A204.1 (cell line): ENCODE results near the gene PTPRH.
"Not testable (repeated sequence)": the region's sequence is repeated elsewhere in the genome, so short reads cannot be mapped to it uniquely, and the experiment has no call there.

ENCODE experiments used
- FAIRE-seq: peaks from 2 replicates; lab custom pipeline; 2012; peaks lifted over from hg19 to GRCh38; lab: Jason Lieb, UNC

The PTPRH gene

GRCh38 chr19:55226788-55227187 is 17.5 kb upstream of the PTPRH start:
- FAIRE-seq, result no peak

DNA sequence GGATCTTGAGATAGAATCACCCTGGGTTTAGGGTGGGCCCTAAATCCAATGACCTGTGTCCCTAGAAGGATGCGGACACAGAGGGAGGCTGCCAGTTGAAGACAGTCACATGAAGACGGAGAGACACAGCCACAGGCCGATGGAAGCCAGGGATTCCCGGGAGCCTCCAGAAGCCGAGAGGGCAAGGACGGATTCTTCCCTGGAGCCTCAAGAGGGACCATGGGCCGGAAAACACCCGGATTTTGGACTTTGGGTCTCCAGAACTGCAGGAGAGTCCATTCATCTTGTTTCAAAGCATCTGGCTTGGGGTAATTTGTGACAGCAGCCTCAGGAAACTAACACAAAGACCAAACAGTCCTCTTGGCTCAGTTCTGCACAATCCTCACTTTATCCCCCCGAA is 17.0 kb upstream of the PTPRH start:
- no peak for FAIRE-seq

GRCh38 chr19:55225415-55225958 is 16.2 kb upstream of the PTPRH start:
- FAIRE-seq, result no peak

DNA sequence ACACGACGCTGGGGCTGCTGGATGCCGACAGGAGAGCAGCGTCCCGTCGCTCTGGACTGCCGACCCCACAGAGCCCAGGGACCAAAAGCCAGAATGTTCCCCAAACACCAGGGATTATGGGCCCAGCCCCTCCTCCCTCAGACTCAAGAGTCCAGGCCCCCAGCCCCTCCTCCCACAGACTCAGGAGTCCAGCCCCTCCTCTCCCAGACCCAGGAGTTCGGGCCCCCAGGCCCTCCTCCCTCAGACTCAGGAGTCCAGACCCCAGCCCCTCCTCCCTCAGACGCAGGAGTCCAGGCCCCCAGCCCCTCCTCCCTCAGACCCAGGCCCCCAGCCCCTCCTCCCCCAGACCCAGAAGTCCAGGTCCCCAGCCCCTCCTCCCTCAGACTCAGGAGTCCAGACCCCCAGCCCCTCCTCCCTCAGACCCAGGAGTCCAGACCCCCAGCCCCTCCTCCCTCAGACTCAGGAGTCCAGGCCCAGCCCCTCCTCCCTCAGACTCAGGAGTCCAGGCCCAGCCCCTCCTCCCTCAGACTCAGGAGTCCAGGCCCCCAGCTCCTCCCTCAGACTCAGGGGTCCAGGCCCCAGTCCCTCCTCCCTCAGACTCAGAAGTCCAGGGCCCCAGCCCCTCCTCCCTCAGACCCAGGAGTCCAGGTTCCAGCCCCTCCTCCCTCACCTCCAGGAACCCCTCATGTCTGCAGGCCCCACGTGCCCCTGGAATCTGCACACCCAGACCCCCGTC is 15.5 kb upstream of the PTPRH start:
- not testable (repeated sequence) for FAIRE-seq

DNA sequence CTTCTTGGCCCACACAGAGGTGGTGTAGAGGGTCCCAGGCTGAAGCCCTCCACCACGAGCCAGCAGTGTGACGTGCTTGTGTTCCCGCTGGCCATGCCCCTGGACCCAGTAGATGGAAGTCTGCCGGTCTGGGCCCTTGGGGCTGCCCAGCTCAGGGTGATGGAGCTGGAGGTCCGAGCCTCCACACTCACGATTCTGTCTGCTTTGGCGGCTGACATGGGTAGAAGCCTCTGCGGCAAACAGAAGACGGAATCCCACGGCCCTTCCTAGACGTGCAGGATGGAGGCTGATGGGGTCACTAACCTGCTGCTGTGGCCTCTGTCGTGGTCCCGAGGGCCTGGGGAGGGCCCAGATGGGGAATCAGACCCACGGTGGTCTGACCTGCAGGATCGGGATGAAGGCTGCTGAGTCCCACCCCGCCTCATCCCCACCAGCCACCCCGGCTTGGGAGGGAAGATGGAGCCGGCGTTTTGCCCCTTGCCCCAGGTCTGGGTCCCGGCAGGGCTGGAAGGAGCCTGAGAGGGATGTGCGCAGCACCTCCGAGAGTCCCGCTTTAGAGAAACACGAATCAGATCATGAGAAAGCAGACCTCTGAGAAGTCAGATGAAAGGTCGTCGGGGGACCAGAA is 14.9 kb upstream of the PTPRH start:
- no peak for FAIRE-seq

GRCh38 chr19:55223291-55224037 is 14.2 kb upstream of the PTPRH start:
- FAIRE-seq, result no peak

- no peak for FAIRE-seq
Observed at GRCh38 chr19:55220525-55220924, 11.2 kb upstream of the PTPRH start.

- peak; percentile 88 for FAIRE-seq
Observed at GRCh38 chr19:55216461-55217198, 7.3 kb upstream of the PTPRH start.

DNA sequence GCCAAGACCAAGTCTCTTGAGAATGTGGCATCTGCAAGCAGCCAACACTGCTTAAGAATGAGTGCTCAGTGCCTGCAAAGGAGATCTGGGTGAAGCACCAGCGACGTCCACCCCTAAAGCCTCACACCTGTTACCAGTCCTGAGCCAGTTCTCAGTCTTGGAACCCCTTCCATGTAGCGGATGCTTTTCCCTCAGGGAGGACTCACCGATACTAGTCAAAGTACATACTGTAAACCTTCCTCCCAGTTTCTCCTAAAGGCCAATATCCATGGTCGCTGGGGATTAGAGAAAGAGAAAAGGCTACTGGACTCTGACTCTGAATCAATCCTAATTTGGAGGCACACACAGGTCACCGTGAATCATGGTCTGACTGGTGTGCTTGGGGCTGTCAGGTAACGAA is 4.2 kb upstream of the PTPRH start:
- FAIRE-seq, result no peak

DNA sequence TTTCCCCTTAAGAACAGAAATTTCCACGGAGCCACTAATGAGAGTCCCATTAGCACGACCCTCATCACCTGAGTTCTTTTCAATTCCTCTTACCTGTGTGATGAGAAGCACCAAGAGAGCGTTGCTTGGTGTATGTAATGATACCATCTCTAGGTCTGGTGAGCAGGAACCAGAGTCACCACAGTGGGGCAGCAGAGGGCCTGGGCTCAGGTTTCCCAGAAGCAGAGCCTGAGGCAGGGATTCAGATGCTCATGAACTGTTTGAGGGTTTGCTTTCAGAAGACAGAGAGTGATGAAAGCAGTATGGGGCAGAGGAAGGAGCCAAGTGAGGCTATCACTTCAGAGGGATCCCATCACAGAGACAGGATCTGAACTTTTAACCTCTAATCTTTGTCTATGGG is 3.1 kb upstream of the PTPRH start:
- FAIRE-seq, result peak; percentile 43

DNA sequence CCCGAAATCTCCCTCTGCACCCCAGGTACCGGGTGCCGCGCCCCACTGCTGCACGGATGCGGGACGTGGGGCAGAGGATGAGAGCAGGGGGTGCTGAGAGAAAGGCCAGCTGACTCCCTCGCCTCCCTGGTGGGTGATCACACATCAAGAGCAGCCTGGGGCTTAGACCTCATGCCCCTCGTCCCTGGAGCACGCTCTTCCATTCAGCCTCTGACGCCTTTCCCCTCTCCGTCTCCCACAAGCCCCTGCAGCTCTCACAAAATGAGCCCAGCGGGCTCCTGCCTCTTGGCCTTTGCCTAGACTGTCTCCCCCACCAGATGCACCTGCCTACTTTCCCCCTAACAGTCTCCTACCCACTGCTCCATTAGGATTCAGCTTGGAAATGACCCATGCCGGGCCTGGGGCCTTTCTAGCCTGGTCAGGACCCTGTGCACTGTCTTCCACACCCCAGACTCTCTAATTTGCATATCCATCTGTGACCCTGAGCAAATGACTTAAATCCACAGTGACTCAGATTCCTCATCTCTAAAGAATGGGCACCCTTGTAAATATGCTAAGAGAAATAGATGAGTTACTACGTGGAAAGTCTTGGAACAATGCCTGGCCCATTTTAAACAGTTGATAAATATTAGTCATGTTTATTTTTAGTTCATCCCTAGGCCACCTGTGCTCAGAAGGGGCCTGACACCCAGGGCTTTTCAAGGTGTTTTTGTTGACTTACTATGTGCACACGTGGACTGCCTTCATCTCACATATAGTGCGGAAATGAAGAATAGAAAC is 582 bp upstream of the PTPRH start:
- FAIRE-seq, result no peak

DNA sequence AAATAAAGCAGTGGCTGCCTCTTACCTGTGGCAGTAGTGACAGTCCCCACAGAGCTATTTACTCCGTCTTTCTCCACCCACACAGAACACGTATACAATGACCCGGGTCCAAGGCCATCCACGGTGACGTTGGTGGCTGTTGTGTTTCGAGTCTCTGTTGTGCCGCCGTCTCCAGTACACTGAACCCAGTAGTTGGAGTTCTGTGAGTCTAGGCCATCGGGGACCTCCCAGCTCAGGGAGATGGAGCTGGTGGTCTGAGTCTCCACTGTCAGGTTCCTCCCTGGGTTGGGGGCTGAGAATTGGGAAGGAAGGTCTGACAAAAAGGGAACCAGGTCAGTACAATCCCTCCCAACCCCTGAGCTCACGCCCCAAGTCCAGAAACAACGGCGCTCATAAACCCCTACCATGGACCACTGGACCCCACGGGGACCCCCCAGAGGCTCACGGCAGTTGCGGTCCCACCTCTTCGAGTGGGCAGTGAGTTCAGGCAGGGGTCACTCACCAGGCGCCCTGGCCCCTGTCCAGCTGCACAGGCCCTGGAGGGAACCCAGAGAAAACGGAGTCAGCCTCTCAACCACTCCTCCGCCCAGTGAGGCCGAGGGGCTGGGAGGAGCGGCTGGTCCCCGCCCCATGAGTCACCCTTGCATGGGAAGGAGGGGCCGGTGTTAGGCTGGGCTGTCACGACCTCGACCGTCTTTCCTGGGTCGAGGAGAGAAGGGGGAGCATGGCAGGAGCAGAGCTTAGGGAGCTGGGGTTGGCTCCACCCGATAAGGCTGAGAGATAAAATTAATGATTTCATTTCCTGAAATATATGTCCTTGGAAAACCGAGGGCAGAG is 2.4 kb downstream of the PTPRH start:
- peak; percentile 51 for FAIRE-seq

DNA sequence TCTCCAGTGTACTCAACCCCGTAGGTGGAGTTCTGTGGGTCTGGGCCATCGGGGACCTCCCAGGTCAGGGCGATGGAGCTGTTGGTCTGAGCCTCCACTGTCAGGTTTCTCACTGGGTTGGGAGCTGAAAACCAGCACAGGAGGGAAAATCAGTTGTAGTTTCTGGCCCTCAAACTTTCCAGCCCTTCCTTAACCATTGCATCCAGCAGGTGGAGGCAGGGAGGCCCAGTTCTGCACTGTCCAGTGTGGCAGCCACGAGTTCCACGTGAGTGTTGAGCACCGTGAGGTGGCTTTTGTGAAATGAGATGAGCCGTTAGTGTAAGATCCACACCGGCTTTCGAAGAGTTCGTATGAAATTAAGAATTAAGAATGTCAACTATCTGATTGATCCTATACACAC is 7.1 kb downstream of the PTPRH start:
- FAIRE-seq, result not testable (repeated sequence)

GRCh38 chr19:55199620-55200204 is 9.6 kb downstream of the PTPRH start:
- no peak for FAIRE-seq

DNA sequence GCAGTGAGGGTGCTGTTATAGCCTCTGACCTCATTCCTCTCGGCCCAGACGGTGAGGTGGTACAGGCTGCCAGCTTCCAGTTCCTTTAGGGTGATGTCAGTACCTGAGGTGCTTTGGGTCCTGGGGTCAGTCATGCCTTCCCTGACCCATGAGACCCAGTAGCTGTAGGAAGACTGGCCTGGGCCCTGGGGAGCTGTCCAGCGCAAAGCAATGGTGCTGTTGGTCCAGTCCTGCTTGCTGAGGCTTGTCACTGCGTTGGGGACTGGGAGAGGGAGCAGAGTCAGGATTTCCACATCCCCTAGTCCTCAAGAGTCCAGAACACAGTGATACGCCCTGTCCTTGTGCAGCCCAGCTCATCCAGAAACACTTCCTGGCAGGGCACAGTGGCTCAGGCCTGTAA is 10.7 kb downstream of the PTPRH start:
- FAIRE-seq, result no peak

DNA sequence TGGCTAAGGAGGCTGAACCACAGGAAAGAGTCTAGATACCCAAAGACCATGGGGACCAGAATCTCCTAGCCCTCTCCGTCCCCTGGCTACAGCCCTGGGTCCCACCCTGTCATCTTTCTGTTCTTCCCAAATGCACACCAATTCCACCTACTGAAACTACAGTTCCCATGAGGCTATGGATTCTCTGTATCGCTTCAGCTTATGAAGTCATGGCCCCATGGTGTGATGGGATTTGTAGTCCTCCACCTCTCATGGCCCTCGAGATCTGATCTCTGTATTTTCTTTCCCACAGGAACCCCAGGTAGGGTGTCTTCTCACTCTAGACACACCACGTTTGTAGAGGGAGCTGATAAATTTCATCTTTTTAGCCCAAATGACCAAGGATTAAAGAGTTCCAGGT is 11.8 kb downstream of the PTPRH start:
- FAIRE-seq, result no peak

DNA sequence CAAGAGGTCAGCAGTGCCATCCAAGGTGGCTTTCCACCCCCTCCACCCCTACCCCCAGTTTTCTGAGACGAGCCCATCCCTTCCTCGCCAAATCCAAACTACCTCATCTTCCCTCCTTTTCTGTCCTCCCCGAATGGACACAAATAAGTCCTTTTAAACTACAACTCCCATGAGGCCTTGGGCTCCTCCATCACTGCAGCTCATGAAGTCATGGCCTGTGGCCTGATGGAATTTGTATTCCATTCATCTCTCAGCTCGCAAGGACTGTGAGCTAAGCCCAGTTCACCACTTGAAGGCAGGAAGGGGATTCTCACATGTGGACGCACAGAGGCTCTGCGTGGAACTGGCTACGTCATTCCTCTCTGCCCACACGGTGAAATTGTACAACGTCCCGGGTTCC is 12.5 kb downstream of the PTPRH start:
- FAIRE-seq, result no peak

GRCh38 chr19:55193481-55193880 is 15.8 kb downstream of the PTPRH start:
- FAIRE-seq, result no peak

DNA sequence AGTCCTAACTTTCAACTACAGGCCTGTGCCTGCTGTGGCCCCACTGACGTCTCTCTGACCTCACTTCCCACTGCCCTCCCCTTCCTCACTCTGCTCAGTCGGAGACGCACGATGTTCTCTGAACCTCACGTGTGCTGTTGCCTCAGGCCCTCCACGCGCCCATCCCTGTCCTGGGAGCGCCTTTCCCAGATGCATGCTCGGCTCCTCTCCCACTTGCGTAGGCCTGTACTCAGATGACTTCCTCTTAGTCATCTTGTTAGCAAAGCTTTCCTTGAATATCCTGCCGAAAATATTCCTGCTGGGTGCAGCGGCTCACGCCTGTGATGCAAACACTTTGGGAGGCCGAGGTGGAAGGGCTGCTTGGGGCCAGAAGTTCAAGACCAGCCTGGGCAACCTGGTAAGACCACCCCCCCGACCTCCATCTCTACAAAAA is 19.9 kb downstream of the PTPRH start:
- peak; percentile 57 for FAIRE-seq

DNA sequence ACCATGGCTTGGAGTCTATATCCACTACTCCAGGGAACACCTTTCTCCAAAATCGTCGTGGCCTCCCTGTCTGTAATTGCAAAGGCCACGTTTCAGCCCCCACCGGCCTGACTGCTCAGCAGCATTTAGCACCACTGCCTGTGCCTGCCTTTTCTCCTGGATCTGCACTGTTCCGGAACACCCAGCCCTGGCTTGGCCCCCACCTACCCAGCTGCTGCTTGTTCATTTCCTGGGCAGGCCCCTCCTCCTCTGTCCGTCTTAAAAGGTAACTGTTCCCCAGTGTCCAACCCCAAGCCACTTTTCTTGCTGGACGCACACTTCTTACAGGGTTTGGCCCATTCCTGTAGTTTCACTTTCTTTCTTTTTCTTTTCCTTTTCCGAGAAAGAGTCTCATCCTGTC is 20.7 kb downstream of the PTPRH start:
- no peak for FAIRE-seq
